Left renal cortex interstitium (tissue), 4 donors: Measurements from ENCODE around the gene ALDH3A2. TPM values are rescaled to one million over a fixed set of nuclear protein-coding genes. Genes with fewer than 3 reads are reported as not detected.
"Not testable (repeated sequence)": the region's sequence is repeated elsewhere in the genome, so short reads cannot be mapped to it uniquely, and the experiment has no call there.

ENCODE experiments used
- DNase-seq, 4 donors: peaks; one replicate each; pipeline ENCODE4 v3.0.0-alpha.2; 2013; ENCODE audit warnings: low read depth in 4 of 4, low spot score in 2 of 4, missing footprints in 1 of 4
- polyA plus RNA-seq, 4 donors: library from polyadenylated mRNA; unstranded; fragments of 120-200 nt; gene quantifications; one replicate each; pipeline ENCODE4 v1.2.1, GENCODE V29; 2013; ENCODE audit not compliant: insufficient read length in 4 of 4

The ALDH3A2 gene
- polyA plus RNA-seq, 4 donors, result 81.0 to 116 (median 90.0) TPM

DNA sequence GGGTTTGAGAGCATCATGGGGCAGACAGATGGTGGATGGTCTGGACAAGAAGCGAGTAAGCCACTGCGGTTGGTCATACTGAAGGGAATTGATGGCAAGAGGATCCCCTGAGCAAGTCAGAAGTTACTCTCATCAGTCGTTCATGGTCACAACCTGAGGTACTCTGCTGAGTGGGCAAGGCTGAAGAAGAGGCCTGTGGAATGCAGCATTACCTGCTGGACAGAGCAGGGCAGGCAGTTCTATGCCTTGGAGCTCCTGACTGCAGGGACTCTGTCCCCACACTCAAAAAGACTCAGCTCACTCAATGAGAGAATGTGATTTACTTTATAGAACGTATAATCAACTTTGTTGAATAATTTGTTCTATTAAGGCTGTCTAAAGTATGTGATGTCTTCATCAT lies 28.3 kb downstream of the ALDH3A2 start:
- no peak for DNase-seq

DNA sequence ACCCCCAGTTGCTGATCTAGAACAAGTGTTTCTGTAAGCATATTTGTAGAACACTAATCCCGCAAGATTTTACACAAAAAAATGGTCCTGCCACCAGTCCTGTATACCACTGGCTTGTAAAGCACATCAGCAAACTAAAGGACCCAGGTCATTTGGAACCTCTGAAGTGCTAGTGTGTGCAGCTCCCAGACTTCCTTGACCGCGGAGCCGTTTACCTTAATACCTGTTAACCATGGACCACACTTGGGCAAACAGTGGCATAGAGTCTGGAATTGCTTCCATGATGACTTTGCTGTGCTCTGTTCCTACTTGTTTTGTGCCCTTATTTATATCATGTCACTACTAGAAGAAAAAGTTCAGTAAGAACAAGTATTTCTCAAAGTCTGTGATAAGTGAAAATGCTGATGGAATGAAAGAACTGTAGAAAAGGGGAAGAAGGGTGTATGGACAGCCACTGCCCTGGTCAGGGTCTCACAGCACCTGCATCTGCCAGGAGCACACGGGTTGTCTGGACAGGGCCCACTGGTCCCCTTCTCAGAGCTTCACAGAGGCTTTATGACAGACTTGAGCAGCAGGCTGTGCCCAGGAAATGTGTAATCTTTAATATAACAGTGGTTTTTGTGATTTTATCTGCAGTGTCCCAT lies 29.3 kb downstream of the ALDH3A2 start:
- DNase-seq, result no peak

DNA sequence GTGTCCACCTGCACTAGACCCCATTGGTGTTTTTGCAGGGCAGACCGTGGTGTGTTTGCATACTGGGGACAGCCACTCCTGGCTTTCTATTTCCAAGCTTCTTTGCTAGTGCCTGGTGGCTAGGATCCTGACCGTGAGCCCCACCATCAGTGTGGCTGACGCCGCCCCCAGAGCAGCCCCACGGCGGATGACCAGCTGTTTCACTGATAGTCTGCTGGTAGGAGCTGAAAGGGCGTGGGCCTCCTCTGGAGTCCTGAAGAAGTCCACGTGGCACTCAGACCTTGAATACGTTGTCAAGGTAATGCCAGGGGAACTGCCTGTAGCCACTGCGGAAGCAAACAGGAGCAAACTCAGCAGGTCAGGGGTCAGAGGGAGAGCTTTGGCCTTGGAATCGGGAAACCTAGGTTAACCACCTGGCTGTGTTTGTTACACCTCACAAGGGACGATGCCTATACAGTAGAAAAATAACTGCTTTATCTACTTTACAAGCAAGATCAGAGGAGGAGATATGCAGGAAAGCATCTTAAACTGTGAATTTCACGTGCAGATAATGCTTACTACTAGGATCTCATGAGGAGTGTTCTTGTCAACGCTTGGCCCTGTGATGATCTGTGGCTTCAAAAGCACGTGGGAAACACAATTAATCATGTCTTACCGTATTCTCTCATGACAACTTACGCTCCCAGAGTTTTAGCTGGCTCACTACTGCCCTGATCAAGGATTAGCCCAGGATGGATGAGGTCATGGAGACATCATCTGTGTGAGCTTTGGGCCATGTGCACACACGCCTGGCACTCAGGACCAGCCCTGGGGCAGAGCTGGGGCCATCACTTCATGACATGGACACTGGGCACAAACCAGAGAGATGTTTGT lies 30.3 kb downstream of the ALDH3A2 start:
- DNase-seq, result no peak

DNA sequence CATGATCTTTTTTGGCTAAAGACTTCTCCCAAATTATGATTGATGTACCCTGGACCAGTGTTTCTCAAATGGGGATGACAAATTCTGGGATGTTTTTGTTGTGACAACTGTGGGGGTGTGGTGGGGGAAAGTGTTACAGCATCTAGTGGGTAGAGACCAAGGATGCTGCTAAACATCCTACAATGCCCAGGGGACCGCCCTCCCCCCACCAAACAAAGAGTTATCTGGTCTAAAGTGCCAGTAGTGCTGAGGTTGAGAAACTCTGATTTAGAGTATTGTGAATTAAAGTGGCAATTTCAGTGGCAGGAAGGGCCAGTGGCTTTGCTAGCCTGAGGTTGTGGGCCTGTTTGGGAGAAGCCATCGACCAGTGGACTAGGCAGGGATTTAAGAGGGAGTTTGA lies 34.6 kb downstream of the ALDH3A2 start:
- no peak for DNase-seq

DNA sequence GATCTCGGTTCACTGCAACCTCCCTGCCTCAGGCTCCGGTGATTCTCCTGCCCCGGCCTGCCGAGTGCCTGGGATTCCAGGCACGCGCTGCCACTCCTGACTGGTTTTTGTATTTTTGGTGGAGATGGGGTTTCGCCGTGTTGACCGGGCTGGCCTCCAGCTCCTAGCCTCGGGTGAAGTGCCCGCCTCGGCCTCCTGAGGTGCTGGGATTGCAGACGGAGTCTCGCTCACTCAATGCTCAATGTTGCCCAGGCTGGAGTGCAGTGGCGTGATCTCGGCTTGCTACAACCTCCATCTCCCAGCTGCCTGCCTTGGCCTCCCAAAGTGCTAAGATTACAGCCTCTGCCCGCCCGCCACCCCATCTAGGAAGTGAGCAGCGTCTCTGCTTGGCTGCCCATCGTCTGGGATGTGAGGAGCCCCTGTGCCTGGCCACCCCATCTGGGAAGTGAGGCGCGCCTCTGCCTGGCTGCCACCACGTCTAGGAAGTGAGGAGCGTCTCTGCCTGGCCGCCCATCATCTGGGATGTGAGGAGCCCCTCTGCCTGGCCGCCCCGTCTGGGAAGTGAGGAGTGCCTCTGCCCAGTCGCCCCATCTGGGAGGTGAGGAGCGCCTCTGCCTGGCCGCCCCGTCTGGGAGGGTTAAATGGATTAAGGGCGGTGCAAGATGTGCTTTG lies 36.5 kb downstream of the ALDH3A2 start:
- DNase-seq, result not testable (repeated sequence)

DNA sequence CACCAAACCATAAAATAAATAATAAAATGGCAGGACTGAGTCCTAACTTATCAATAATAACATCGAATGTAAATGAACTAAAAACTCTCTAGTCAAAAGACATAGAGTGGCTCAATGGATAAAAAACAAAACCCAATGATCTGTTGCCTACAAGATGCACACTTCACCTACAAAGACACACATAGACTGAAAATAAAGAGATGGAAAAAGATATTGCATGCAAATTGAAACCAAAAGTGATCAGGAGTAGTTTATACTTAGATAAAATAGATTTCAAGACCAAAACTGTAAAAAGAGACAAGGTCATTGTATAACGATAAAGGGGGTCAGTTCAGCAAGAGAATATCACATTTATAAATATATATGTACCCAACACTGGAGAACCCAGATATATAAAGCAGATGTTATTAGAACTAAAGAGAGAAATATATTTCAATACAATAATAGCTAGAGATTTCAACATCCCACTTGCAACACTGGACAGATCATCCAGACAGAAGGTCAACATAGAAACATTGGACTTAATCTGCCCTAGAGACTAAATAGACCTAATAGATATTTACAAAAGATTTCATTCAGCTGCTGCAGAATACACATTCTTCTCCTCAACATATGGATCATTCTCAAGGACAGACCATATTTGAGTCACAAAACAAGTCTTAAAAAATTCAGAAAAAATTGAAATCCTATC lies 38.0 kb downstream of the ALDH3A2 start:
- DNase-seq, result no peak

DNA sequence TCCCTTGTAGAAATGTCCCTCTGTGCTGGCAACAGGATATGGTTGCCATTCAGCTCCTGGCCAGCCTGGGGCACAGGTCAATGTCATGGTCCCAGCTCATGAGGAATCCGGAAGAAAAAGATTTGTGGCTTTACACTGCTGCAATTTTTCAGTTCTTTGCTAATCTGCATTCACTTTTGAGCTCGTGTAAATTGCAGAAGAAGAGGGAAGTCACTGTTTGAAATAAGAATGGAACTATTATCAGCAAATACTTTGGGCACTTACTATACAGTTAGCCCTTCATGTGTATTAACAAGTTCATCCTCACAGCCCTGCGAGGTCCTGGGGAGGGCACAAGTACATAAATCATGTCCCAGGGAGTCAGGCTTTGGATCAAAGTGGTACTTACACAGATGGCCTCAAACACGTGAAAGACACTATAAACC lies 53.7 kb downstream of the ALDH3A2 start:
- no peak for DNase-seq

DNA sequence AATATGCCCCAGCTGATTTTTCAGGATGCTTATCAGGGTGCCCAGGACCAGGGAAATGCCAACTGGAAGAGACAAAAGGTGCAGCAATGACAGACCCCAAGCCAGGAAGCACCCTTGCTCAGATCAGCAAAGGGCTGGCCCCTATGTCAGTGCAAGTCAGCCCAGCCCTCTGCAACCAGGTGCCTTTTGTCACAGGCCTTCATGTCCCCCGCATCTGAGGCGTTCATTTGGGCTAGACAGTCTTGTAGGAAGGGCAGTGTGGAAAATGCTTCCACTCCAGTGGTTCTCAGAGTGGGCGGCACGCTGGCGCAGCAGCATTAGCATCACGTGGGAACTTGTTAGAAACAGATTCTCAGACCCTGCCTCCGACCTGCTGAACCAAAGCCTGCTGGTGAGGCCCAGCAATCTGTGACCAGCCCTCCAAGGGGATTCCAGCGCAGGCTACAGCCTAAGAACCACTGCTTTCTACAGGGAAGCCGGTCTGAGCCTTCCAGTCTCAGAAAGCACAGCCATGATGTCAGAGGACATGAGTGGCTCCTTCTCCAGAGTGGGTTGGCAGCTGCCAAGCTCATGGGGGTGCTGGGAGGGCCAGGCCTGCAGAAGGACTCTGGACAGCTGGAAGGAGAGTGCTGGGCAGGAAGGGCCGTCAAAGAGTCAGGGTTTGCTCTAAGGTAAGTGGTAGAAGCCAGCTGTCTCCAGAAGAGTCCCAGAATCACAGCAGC lies 54.7 kb downstream of the ALDH3A2 start:
- DNase-seq, result peak in 1 of 4 donors; percentile 65

DNA sequence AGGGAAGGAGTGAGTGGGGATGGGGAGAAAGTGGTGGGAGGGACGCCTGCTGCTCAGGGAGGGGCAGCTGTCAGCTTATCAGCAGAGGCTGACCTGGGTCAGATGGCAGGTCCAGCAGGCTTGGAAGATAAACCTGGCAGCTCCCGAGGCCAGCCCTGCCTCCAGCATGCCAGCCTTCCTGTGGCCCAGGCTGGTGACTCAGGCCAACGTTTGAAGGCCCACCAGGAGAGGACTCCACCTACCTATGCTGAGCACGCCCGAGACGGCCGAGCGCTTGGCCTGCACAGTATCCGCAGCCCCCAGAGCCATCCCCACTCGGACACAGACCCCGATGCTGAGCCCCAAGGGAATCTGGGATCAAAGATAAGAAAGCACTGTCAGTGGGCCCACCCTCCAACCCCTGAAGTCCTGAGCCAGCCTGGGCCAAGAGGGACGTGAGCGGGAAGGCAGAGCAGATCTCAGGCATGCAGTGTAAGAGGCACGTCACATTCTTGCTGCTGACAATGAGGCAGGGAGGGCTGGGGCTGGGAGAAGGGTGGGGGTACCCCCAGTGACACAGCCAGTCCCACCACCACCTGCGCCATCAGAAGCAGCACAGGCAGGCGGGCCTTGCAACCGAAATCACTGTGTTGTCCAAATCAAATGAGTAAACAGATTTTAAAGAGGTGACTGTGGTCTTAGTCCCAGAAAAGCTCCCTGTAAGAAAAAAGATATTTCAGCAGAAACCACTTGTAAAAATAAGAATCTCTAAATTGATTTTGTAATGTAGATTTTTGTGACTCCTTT lies 55.5 kb downstream of the ALDH3A2 start:
- no peak for DNase-seq

DNA sequence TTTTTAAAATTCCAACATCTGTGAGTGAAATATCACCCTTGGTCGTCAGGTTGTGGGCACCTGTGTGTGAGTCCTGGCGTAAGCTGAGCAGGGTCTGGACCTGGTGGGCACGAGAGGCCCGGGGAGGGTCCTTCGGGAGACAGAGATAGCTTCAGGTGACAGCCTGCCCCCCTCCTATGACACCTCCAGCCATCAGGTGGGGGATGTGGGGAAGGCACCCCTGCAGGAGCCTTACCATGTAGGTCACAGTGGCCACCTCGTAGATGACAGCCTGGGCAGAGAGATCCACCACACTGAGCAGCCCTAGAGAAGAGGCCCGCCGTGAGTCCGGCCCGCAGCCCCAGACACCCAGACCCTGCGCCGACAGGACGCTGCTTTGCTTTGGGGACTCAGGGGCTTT lies 56.6 kb downstream of the ALDH3A2 start:
- no peak for DNase-seq

DNA sequence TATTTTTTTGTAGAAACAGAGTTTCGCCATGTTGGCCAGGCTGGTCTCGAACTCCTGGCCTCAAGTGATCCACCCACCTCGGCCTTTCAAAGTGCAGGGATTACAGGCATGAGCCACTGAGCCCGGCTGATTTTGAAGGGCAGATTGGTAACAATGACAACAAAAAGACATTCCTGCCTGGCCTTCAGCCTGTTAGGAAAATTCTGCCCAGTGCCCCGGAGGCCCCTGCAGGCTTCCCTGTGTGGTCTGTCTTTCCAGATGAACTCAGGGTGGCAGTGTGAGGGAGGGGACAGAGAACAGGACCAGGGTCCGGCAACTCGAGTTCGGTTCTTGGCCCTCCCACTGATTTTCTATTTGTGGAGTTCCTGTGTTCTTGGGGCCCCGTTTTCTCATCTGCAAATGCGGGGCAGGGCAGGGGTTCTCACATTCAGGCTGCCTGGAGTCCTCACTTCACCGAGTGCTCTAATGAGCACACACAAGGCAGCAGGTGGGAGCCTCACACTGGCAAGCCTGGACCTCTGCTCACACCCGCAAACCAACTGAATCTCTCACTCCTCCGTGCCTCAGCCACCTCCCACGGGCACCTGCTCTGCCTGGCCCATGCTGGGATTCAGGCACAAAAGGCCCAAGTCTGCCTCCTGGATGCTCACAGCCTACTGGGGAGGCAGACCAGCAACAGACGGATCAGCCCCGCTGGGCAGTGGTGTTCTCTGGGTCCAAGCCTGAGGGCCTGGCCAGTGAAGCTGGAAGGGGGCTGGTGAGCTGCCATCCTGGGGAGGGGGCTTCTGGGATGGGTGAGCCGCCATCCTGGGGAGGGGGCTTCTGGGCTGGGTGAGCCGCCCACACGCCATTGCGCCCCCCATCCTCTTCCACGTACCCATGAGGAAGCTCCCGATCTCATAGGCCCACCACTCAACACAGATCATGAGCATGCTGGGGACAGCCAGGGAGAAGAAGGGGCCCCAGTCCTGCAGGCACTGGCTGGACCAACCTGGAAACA lies 57.5 kb downstream of the ALDH3A2 start:
- DNase-seq, result no peak

DNA sequence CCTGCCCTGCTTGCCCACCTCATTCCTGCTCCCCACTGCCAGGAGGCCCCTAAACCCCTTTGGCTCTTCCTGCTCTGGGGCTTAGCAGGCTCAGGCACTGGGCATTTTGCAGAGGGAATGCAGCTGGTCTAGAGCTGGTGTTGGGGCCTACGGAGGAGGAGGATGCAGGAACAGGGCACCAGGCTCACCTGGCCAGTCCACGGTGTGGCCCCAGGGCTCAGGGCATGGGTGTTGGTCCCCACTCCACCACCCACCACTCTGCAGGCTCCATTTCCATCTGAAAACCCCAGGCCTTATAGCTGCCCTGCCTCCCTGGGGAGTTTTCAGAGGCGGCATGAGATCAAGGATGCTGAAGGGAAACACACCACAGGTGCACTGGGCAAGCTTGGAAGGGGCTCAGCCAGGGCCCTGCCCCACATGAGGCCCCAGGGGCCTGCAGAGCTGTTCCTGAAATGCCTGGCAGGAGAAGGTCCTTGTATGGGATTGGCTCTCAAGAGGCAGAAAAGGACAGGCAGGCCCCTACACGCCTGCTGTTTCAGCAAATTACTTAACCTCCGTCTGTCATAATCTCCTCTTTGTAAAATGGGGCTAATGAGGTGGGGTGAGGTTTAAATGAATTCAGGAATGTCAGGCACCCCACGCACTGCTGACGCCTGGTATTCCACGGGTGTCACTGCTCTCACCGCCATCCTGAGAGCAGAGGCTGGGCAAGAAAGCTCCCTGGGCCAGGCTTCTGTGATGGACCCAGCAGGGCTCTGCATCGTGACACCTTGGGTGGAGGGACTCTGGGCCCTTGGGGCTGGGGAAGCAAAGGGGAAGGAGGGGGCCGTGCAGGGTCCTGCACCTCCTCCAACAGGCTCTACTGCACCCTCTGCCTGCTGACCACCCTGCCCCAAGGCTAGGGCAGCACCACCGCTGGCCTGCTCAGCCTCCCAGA lies 58.5 kb downstream of the ALDH3A2 start:
- no peak for DNase-seq

DNA sequence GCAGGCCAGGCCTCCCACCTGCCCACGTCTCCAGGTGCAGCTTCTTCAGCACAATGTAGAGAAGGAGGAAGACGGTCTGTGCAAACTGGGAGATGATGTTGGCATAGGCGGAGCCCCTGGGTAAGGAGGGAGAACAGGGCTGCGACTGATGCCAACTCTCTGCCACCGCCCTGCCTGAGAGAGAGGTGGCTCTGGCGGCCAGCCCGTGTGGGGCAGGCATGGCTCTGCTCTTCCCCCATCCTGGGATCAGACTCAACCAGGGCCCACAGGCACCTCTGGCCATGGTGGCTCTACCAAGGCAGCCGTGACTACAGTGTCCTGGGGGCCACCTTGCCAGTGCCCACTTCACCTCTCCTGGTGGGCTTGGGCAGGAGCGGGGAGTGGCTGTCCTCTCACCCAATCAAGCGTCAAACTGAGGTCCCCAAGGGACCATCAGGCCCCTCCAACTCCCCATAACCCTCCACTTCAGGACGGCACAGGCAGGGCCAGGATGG lies 59.2 kb downstream of the ALDH3A2 start:
- DNase-seq, result no peak

DNA sequence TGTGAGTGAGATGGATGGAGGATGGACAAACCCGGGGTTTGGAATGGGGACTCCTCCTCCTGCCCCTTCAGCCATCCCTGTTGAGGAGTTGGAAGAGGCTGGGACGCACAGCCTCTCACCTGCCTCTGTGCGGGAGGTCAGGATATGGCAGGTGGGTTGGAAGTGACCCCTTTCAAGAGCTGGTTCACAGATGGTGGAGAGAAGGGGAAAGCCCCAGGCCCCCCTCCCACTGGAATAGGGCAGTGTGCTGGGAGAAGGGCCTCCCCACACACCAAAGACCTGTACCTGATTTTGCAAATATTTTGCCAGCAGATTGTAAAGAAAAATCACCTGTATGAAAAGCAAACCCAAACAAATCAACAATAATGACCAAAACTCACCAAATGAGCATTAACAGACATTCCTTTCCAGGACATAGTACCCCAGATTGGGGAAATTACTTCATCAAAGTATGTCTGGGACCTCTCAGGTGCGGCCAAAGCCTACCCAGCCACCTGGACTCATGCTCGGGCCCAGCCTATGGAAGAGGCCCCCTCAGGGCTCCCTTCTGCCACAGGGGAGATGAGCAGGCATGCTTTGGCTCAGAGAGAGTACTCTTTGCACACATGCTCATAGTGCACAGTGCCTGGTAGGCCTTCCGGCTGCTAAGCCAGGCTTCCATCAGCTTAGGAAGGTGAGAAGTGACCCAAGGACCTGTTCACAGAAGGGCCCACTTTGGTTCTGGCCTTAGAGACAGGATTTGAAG lies 60.1 kb downstream of the ALDH3A2 start:
- no peak for DNase-seq

DNA sequence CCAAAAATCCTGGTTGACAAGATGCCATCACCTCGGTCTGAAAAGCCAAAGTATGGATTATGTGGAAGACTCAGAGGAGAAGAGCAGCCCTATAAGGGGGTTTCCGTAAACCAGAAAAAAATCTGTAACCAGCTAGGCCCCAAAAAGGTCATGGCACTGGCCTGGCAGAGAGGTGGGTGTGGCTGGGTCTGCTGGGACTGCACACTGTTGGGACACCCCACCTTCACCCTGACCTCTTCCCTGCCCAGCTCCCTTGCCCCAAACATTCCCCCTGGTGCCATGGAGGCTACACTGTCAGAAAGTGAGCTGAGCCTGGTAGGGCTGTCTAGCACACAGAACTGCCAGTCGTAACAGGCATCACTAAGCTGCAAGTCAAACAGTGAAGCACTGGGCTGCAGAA lies 61.3 kb downstream of the ALDH3A2 start:
- no peak for DNase-seq

DNA sequence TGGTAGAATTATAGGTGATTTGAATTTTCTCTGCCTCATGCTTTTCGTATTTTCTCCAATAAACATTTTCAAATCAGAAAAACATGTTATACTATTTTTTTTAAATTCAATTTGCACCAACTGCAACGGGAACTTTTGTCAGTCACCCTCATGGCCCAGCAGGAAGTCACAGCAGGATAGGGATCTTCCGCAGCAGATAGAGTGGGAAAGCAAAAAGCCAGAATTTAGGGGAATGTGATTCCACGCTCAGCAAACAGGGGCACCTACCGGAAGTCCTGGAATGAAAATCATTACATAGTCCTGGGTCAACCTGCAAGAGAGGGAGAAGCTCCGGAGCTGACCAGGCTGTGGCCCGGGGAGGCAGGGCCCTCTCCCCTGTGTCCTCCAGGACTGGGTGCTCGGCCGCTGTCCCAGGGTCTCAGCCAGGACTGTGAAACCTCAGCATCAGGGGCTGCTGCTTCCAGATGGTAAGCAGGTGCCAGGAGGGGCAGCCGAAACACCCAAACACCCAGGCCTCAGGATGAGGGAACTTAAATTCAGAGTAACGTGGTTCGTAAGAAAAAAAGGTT lies 64.0 kb downstream of the ALDH3A2 start:
- DNase-seq, result no peak
